Measurements from ENCODE around the gene COMT.

The COMT gene

GRCh38 chr22:19984201-19984753 lies 42.7 kb downstream of the COMT start:
- DNase-seq = no peak

- DNase-seq = no peak
Observed at GRCh38 chr22:19984851-19985811, 43.6 kb downstream of the COMT start.

GRCh38 chr22:19986011-19986409 lies 44.4 kb downstream of the COMT start:
- no peak for DNase-seq

GRCh38 chr22:19986410-19987341 lies 45.1 kb downstream of the COMT start:
- DNase-seq = peak; percentile 88

GRCh38 chr22:19987394-19988306 lies 46.1 kb downstream of the COMT start:
- no peak for DNase-seq

- DNase-seq = no peak
Observed at GRCh38 chr22:19988331-19988808, 46.8 kb downstream of the COMT start.

- DNase-seq = no peak
Observed at GRCh38 chr22:19988965-19989724, 47.6 kb downstream of the COMT start.

- DNase-seq = no peak
Observed at GRCh38 chr22:19989725-19990067, 48.1 kb downstream of the COMT start.

- no peak for DNase-seq
Observed at GRCh38 chr22:19990188-19990587, 48.6 kb downstream of the COMT start.

- no peak for DNase-seq
Observed at GRCh38 chr22:19990609-19991394, 49.2 kb downstream of the COMT start.

- DNase-seq = no peak
Observed at GRCh38 chr22:19991395-19991644, 49.7 kb downstream of the COMT start.

GRCh38 chr22:19991645-19992451 lies 50.3 kb downstream of the COMT start:
- no peak for DNase-seq

GRCh38 chr22:19992481-19992911 lies 50.9 kb downstream of the COMT start:
- no peak for DNase-seq

GRCh38 chr22:19992921-19993355 lies 51.4 kb downstream of the COMT start:
- no peak for DNase-seq

- DNase-seq = no peak
Observed at GRCh38 chr22:19993926-19994325, 52.4 kb downstream of the COMT start.

GRCh38 chr22:19994851-19995610 lies 53.5 kb downstream of the COMT start:
- DNase-seq = no peak

- DNase-seq = peak; percentile 71
Observed at GRCh38 chr22:19995611-19996339, 54.2 kb downstream of the COMT start.

- DNase-seq = no peak
Observed at GRCh38 chr22:19996694-19997384, 55.3 kb downstream of the COMT start.

Measured in right forelimb (tissue), 1 donor.